Hepatic stellate cell (primary cell): ENCODE data around the gene MRPL43.
"Not testable (repeated sequence)": the region's sequence is repeated elsewhere in the genome, so short reads cannot be mapped to it uniquely, and the experiment has no call there.

Experiments
- DNase-seq: peaks from one replicate; pipeline ENCODE4 v3.0.0; 2011; ENCODE audit warnings: low spot score

Gene MRPL43

DNA sequence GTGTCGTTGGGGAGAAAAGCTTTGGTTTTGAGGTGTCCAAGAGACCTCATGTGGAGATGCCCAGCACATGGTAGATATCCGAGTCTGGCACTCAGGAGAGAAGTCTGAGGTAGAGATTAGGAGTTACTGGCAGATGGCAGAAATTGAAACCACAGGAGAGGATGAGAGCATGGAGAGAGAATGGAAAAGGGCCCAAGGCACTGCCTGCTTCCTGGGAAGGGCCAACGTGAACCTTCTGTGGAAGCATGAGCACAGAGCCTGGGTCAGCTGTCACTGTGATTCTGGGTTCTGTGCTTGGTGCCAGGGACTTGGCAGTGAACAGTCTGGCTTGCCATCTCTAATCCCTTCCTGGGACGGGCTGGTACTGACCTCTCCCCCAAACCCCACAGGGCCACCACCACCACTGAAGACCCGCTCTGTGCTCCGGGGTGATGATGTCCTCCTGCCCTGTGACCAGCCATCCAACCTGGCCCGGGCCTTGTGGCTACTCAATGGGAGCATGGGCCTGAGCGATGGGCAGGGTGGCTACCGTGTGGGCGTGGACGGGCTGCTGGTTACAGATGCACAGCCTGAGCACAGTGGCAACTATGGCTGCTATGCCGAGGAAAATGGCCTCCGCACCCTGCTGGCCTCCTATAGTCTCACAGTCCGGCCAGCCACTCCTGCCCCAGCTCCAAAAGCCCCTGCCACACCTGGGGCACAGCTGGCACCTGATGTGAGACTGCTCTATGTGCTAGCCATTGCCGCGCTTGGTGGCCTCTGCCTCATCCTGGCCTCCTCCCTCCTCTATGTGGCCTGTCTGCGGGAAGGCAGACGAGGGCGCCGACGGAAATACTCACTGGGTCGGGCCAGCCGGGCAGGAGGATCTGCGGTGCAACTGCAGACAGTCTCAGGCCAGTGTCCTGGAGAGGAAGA, 4.1 kb downstream of the MRPL43 start:
- no peak for DNase-seq

GRCh38 chr10:100981178-100981772, 6.0 kb downstream of the MRPL43 start:
- DNase-seq, result no peak

- no peak for DNase-seq
Observed at GRCh38 chr10:100980711-100981110, 6.6 kb downstream of the MRPL43 start.

GRCh38 chr10:100980311-100980710, 7.0 kb downstream of the MRPL43 start:
- no peak for DNase-seq

DNA sequence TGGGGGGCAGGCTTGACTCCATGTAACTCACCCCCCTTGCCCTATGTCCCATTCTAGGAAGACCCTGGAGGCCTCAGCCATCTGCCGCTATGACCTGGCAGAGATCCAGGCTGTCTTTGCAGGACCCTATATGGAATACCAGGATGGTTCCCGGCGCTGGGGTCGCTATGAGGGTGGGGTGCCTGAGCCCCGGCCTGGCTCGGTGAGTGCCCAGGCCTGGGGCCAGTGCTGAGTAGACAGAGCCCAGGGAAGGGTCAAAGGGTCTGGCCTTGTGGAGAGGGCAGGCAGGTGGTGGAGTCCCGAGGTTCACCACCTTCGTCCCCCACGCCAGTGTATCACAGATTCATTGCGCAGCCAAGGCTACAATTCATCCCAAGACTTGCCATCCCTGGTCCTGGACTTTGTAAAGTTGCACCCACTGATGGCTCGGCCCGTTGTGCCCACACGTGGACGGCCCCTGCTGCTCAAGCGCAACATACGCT, 7.5 kb downstream of the MRPL43 start:
- DNase-seq, result no peak

DNA sequence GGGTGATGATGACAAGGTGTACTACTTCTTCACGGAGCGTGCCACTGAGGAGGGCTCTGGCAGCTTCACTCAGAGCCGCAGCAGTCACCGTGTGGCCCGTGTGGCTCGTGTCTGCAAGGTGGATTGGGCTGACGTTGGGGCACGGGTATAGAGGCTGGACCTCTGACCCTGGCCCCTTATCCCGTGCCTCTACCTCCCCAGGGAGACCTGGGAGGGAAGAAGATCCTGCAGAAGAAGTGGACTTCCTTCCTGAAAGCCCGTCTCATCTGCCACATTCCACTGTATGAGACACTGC, 8.4 kb downstream of the MRPL43 start:
- no peak for DNase-seq

GRCh38 chr10:100978121-100978900, 9.0 kb downstream of the MRPL43 start:
- DNase-seq, result no peak

GRCh38 chr10:100977436-100977835, 9.9 kb downstream of the MRPL43 start:
- DNase-seq, result no peak

DNA sequence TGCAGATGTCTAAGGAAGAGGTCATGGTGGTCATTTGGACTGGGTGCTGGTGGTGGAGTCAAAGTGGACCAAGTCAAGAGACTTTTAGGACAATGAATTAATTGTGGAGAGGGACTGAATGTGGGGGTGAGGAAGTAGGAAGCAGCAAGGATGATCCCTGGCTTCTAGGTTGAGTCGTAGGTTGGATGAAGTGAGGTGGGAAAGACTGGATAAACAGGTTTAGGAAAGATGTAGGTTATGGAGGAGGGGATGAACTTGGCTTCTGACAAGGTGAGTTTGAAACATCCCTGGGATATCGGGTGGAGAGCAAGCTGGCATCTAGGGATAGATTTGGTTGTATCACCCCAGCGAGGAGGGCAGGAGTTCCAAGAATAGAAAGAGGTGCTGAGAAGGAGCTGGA, 10.4 kb downstream of the MRPL43 start:
- DNase-seq, result no peak

DNA sequence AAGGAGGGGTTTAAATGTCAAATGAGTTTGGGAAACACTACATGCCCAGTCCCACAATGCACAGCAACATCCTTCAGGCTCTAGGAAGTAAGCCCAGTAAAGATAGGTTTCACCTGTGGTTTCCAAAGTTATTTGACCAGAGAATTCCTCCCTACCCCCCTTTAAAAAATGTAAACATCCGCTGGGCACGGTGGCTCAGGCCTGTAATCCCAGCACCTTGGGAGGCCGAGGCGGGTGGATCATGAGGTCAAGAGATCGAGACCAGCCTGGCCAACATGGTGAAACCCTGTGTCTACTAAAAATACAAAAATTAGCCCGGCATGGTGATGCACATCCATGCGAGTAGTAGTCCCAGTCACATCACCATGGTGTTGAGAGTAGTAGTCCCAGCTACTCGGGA, 11.9 kb downstream of the MRPL43 start:
- not testable (repeated sequence) for DNase-seq

- no peak for DNase-seq
Observed at GRCh38 chr10:100972904-100973535, 14.3 kb downstream of the MRPL43 start.

- DNase-seq, result no peak
Observed at GRCh38 chr10:100972115-100972903, 15.0 kb downstream of the MRPL43 start.

DNA sequence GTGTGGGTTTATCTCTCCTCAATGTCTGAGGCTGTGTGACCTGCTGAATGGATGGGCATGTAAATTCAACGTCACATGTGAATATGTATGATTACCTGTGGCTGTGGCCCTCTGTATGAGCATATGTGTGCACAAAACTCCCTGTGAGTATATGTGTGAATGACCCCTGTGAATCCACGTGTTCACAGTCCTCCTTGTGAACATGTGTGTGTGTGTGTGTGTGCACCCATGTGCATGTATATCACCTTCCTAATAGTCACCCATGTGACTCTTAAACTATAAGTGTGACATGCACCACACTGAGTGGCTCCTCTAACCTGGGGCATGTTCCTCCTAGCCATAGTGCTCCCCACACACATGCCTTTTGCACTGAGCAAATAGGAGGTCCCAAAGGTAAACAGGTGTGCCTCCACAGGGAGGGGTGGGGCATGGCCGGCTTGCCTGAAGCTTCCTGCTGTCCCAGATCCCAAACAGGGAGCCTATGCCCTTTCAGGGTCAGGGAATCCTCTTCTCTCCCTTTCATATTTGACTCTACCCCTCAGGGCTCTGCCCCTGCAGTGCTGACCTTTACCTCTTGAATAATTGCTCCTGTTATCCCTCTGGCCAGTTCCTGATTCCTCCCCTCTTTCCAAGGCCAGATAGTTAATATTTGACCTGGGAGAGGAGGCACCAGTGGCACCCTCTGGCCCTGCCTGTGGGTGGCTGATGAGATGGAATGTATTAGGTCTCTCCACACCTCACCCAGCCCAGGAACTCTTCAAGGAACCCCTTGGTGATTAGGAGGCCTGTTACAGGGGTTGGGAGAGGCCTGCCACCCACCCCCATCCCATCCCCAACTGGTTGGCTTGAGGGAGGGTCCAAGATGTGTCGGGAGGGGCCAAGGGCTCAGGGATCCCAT, 16.1 kb downstream of the MRPL43 start:
- no peak for DNase-seq

- no peak for DNase-seq
Observed at GRCh38 chr10:100970076-100970913, 17.0 kb downstream of the MRPL43 start.

DNA sequence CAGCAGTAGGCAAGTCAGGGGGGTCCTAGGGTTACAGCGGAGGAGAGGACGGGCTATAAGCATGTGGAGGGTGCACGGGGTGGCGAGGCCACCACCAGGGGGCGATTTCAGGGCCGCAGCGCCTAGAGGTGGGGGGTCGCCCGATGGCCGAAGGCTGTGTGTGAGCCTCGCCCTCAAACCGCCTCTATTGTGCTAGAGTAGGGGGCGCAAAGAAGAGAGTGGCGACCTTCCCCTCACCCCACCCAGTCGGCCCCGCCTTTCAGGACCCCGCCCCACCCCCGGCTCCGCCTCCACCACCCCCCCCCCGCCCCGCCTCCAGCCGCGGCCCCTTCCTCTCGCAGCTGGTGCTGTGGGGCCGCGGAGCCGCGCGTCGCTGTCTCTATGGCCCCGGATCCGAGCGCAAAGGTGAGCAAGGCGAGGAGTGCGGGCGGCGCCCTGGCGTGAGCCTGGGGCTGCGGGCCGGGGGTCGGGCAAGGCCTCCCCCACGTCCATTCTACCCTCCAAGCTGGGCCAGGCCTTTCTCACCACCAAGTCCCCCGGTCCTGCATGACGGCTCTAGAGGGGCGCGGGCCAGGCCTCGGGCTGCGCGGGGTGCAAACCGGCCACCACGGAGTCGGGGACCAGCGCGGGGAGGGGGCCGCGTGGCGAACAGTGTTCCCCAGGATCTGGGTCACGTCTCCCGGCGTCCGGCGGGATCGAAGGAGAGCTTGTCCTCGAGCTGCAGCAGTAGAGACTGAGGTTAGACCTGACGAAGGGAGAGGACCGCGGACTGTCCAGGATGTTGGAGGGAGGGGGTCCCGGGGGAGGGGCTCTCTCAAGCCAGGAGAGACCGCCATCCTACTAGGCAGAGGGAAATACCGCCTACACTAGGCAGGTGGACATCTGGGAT, 17.9 kb downstream of the MRPL43 start, which contains the start of gene SEMA4G:
Gene SEMA4G (plus strand): TSS at position 318 of the 889 bp plus-strand sequence. CDS start 3,409 bp downstream, outside the sequence.
- peak; percentile 66 for DNase-seq

DNA sequence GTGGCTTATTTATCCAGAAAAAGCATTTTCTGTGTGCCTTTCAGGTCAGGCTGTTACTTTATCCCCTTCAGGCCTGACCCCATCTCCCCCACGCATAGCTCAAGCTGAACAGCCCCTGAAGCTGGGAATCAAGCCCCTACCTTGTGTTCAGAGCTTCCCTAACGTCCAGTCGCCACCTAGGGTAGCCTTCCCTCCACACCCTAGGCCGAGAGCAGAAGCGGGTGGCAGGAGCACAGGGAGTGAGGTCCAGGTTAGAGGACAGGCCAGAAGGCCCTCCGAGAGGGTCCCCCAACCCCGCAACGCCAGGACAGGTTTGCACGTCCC, 18.5 kb downstream of the MRPL43 start:
- no peak for DNase-seq

DNA sequence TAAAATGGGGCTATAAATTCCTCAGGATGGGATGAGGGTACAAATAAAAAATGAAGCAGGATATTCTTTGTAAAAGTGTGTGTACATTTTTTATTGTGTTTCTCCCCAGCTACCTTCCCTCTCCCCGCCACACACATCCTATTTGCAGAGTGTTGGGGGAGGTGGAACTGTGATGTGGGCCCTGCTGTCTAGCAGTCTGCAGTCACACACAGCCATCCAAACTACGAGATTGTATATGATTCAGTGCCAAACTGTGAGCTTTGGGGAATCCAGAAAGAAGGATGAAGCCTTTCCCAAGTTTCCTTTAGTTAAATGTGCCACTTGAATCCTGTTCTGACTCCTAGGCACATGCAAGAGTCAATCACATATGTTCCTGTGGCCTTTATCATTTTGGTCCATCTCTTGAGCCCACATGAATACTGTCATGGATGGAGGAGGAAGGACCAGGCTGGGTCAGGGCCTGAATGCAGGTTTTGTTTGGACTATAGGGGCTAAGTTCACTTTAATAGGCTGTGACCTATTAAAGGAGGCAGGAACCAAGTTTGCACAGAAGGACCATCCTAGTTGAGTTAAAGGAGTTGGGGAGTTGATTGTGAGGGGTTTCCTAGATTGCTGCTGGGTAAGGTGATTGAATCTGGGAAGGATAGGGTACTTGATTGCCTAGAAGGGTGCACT, 19.1 kb downstream of the MRPL43 start:
- DNase-seq, result no peak

DNA sequence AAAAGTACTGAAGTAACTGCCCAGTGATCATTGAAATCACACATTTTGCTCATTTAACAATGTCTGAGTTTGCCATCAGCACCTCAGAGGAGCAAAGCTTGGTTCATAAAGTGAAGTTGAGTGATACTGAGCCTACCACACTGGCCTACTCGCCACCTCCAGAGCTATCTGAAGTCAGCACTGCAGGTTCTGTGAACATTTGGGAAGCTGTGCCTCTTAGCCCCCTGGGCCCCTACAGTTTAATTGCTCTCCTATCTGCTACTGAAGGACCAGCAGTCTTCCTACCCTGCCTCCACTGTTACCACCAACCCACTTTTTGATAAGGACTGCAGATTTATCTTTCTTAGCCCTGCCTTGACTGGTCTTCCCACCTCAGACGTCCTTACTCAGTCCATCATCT, 20.0 kb downstream of the MRPL43 start:
- DNase-seq, result no peak
